Mucosa of descending colon (tissue), 3 donors: ENCODE data around the gene IFI6. TPM values are rescaled to one million over a fixed set of nuclear protein-coding genes. Genes with fewer than 3 reads are reported as not detected.
"Not testable (repeated sequence)": the region's sequence is repeated elsewhere in the genome, so short reads cannot be mapped to it uniquely, and the experiment has no call there.

Source experiments
- ATAC-seq: fragments of 200-7000 bp; cut with Tn5 transposase; one replicate; pipeline ENCODE4 v1.9.1; 2020; ENCODE audit warnings: mild to moderate bottlenecking, moderate library complexity
- DNase-seq, 3 donors: peaks; one replicate each; pipeline ENCODE4 v3.0.0-alpha.2; 2020
- H3K36me3 ChIP-seq: fragments of 200-600 bp; one replicate; pipeline ENCODE4 v1.8.0; 2021; ENCODE audit warnings: low read depth, mild to moderate bottlenecking
- H3K4me1 ChIP-seq: fragments of 200-600 bp; one replicate; pipeline ENCODE4 v1.8.0; 2021; ENCODE audit warnings: low read depth, mild to moderate bottlenecking
- H3K4me3 ChIP-seq: fragments of 200-600 bp; one replicate; pipeline ENCODE4 v1.8.0; 2021; ENCODE audit warnings: mild to moderate bottlenecking
- H3K9me3 ChIP-seq: fragments of 200-600 bp; one replicate; pipeline ENCODE4 v1.8.0; 2021; ENCODE audit warnings: mild to moderate bottlenecking
- CTCF ChIP-seq: fragments of 200-600 bp; IDR thresholded peaks from one replicate; pipeline ENCODE4 v1.8.0; 2022; ENCODE audit warnings: antibody characterized with exemption, mild to moderate bottlenecking
- intact Hi-C, 2 donors: fragments of 100-400 bp; cut with DNase I in 1 of 2; cut with micrococcal nuclease in 1 of 2; formaldehyde crosslinking; loops; one replicate each; pipeline versions ENCODE4 v1.11.0 to v1.11.1; 2022; cut with DNase I, micrococcal nuclease
- total RNA-seq, 3 donors: library from RNA; stranded (reverse); fragmentation: NEBNext Ultra II Directional in 2 of 3; extraction: Animal tissue kit (Norgen Biotek cat#: 25700) in 2 of 3; gene quantifications; one replicate each; pipeline versions ENCODE4 v1.2.1 to v1.2.4, GENCODE V29; 2021 to 2023
- donor health status: DM: no; HTN: no; CAD: no; lungs with moderate emphysema.
- donor health status: DM: no; HTN: no; CAD: no.
- donor health status: DM: no; HTN: yes; CAD: no.

IFI6 gene
- total RNA-seq, 3 donors from 2014 or later = 8.3 to 51.4 (median 45.4) TPM

DNA sequence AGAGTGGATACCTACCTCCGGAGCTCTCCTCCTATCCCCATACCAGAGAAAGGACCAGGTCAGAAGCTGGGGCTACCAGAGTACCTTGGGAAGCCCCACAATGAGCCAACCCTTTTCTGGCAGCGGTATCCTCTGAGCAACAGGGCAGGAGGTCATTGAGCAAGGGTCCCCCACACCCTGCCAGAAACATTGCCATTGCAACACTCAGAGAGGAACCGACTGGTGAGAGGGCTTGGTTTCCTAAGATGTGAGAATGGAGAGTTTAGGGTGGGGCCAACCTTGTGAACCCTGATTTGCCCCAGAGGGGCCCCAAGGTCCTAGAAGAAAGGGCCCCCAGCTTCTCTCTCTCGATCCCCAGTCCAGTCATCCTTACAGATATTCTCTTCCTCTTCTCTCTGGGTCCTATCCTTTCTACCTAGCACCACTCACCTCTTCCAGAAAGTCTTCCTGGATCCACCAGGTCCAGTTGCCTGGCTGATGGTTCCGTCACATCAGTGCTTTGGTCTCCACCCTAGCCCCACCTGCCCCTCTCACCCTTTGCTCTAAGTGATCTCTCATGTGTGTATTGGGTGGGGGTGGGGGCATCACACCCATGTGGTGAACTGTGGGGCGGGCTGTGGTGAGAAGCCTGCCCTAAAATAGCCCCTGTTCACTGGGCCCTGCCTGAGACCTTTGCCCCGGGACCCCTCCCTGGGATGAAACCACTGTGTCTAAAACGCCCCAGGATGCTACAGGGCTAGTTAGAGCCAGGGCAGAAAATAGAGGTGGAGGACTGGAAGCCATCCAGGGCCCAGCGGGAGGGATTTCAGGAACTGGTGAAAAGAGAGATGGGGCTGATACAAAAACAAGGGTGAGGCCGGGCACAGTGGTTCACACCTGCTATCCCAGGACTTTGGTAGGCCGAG is 45.7 kb downstream of the IFI6 start:
- intact Hi-C loops = no loop called here
- DNase-seq (no peak), ATAC-seq (peak; percentile 36)
- H3K36me3 ChIP-seq = no peaks in the 10 kb centered on the region
- H3K4me3 ChIP-seq = no peak overlapping the region
- H3K4me1 ChIP-seq = no peaks in the 10 kb centered on the region
- TF ChIP-seq CTCF = no peak
- H3K9me3 ChIP-seq = no peaks in the 10 kb centered on the region

- no peak for ATAC-seq
- no peak for TF ChIP-seq CTCF
- no peaks in the 10 kb centered on the region for H3K4me1 ChIP-seq
Observed at GRCh38 chr1:27624467-27625178, 47.4 kb downstream of the IFI6 start.

DNA sequence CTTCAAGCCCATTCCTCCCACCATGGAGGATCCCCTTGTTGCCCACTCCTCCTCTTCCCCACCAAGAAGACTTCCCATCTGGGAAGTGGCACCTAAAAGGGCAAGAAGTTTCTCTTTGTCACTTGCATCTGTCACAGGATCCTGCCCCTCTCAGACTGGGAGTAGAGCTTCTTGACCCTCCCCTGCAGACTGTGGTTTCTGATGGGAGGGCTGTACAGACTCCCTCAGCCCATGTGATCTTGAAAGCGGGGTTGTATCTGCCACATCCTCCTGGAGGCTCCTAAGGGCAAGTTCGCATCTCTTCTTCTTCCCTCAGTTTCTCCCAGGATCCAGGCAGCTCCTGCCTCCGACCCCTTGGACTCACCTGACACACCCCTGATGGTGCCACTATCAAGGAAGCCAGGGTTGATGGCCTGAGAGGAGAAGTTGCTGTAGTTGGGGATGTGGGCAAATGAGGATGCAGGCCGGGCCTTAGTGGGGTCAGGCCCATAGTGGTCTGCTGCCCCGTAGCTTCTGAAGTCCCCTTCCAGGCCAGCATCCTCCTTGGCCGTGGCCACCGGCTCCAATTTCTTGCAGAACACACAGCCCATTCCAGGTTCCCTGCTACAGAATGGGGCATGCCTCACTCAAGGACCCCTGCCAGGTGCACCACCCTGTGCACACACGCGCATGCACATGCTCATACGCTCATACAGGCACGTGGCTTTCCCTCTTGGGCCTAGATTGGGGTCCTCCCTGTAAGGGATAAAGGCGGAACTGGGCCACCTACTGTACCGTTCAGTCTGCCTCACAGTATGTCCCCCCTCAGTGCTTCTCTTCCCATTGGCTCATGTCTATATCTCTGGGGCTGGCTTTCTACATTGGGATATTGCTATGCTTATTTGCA is 48.4 kb downstream of the IFI6 start:
- Histone ChIP-seq H3K36me3 (no peaks in the 10 kb centered on the region), H3K4me3 (no peak overlapping the region), H3K9me3 (no peaks in the 10 kb centered on the region), H3K4me1 (no peaks in the 10 kb centered on the region)
- no peak for DNase-seq
- ATAC-seq = no peak
- no peak for TF ChIP-seq CTCF
- intact Hi-C loops = no loop called here

More at GRCh38 chr1:27624467-27625178, 47.4 kb downstream of the IFI6 start:
- H3K9me3 ChIP-seq = no peaks in the 10 kb centered on the region
- intact Hi-C loops = no loop called here
- no peak for DNase-seq
- no peaks in the 10 kb centered on the region for H3K36me3 ChIP-seq
- no peak overlapping the region for H3K4me3 ChIP-seq

DNA sequence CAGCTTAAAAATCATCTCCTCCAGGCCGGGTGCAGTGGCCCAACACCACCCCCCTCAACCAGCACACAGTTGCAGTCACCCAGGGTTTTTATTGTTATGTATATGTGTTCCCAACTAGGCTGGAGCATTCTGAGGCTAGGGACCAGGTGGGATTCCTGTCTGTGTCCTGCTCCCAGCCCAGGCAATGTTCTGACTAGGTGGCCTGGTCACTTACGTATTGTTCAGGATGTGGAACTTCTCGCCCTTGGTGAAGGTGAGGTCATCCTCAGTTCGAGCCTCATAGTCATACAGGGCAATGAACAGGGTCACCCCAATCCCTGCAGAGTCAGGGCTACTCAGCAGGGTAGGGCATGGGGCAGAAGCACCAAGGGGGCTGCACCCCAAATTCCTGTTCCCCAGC is 49.2 kb downstream of the IFI6 start:
- H3K4me1 ChIP-seq = no peaks in the 10 kb centered on the region
- H3K9me3 ChIP-seq = no peaks in the 10 kb centered on the region
- intact Hi-C loops = no loop called here
- ATAC-seq (peak; percentile 8), DNase-seq (no peak)
- H3K4me3 ChIP-seq = no peak overlapping the region
- H3K36me3 ChIP-seq = no peaks in the 10 kb centered on the region
- TF ChIP-seq CTCF = no peak

- ATAC-seq (no peak), DNase-seq (no peak)
- intact Hi-C loops = no loop called here
- Histone ChIP-seq H3K4me1 (no peaks in the 10 kb centered on the region), H3K36me3 (no peaks in the 10 kb centered on the region), H3K4me3 (no peak overlapping the region), H3K9me3 (no peaks in the 10 kb centered on the region)
- TF ChIP-seq CTCF = no peak
Observed at GRCh38 chr1:27621051-27621920, 50.7 kb downstream of the IFI6 start.

- H3K9me3 ChIP-seq, intact Hi-C loops, DNase-seq, H3K4me1 ChIP-seq, ATAC-seq, H3K4me3 ChIP-seq, H3K36me3 ChIP-seq: not testable (repeated sequence)
Observed at GRCh38 chr1:27619782-27620438, 52.1 kb downstream of the IFI6 start.
